HG03432 (cell line): ENCODE measurements around the gene SETD7.

Experiments used
- ATAC-seq: cut with Tn5 transposase; IDR thresholded peaks from one replicate; pipeline ENCODE4 v1.9.1; 2021; ENCODE audit warnings: mild to moderate bottlenecking, moderate library complexity; ENCODE audit not compliant: unreplicated experiment

The SETD7 gene

DNA sequence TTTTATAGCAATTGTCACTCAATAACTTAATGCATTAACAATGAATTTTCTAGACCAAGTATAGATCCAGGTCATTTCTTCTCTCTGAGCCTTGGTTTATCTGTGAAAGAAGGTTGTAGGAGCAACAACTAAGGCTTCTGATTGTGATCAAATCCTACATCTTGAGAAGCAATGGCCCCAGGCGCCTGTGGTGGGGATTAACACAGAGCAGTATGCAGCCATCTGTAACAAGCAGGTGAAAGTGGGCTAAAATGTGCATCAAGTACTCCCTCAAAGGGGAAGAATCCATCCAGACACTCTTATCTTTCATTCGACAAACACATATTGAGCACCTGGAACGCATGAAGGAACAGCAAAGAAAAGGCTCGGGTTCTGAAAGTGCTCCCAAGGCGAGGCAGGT is 19.1 kb upstream of the SETD7 start:
- ATAC-seq, result no peak

DNA sequence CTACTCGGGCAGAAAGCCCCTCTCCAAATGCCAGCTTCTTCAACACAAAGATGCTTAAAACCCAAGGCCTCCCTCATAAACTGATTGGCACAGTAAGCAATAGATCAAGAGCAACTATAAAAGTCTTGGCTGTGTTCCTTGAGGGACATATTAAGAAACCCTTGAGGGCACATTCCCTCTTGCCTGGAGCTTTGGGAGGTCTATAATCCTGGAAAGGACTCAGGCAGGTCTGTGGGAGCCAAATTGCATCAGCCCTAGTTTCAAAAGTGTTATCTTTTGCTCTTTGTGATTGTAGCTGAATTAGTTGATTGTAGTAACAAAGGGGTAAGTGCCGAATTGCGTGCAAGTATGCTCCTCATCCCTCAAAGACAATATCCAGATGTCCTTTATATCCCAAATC is 18.6 kb upstream of the SETD7 start:
- no peak for ATAC-seq

DNA sequence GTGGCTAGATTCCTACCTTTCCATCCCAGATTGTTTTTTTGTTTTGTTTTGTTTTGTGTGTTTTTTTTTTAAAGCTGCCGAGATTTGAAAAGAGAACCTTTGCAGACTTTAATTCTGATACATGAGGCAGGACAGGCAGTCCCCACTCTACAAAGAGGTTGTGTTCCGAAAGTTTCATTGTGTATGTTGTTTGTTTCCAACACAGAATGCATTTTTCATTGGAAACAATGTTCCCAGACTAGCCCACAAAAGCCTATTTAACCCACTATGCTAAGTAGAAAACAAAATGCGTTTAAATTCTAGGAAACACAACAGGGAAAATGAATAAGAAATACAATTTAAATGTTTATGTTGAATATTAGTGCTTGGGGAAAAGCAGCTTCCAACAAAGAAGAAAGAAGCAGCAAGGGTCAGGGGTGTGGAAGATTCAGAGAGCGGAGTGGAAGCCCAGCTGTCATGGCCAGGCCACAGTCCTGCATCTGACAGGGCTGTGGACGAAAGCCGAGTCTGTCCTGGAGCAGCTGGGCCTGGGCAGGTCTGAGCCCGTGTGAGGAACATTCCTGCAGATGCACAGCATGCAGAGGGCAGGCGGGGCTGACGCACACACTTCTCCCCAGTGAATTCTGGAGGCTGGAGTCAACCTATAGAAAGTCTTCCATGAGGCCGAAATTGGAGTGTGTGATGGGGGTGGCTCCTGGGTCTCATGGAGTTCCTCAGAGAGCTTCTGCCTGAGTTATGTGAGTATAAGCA is 12.4 kb upstream of the SETD7 start:
- ATAC-seq, result no peak

DNA sequence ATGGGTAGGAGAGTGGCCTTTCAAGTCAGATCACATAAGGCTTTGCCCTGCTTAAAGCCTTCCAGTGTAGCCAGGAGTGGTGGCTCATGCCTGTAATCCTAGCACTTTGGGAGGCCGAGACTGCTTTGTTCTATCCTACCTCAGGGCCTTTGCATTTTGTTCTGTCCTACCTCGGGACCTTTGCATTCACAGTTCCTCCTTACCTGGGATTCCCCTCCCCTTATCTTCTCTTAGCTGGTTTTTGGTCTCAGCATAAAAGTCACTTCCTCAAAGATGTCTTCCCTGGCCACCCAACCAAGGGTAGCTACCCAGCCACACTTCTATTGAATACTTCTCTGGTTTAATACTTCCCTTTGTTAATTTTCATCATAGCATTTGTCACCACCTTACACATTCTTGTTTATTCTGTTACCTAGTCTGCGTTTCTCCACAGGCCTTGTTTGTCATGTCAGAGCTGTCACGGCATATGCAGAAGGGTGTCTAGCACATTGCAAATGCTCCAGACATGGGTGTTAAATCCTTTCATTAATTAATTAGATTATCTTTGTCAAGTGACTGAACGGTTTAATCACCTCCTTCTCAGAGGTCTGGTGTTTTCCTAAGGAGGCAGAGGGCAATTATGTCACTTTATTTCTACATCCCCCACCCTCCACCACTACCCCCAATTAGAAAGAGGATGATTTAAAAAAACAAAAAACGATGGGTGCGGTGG is 11.3 kb upstream of the SETD7 start:
- no peak for ATAC-seq

DNA sequence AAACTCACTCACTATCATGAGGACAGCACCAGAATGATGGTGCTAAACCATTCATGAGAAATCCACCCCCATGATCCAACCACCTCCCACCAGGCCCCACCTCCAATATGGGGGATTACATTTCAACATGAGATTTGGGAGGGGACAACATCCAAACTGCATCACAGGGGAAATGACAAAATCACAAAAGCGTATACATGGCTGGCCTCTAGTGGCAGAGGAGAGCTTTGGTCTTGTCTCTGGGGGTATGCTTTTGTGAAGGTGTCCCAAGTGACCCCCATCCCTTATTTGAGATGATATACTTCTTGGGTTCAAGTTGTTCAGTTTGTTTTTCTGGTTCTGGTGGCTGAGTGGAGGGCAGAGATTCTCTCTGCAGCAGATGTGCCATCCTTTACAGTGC is 8.5 kb upstream of the SETD7 start:
- no peak for ATAC-seq

DNA sequence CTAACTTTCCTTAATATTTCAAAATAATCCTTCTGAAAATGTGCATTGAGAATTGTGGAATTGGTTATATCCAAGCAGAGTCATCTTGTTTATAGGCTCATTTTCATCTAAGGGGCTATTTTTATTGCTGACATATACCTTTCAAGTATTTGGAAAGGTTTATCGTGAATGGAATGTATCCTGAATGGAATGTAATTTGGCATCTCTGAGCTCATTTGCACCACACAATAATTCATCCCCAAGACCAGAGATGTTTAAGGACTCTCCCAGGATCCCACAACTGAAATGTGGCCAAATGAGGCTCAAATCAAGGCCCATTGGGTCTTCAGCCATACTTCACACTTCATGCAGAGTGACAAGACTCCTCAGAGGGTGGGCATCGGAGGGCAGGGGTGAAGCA is 7.5 kb upstream of the SETD7 start:
- no peak for ATAC-seq

DNA sequence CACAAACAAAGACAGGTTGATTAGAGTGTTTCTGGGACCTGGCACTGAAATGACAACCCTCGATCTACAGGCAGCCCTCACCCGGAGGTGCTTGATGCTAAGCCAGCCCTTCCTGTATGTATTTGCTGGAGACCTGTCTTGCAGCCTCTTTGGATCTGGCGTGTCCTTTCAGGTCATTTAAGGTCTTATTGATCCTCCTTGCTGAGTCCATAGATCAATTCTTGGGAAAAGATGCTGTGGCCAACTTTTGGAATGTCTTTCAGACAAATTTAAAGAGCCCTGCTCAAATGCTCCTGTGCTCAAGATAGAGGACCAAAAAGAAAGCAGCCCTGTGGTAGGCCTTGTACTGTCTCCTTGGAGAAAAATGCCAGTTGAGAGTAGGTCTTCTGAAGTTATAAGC is 6.8 kb upstream of the SETD7 start:
- no peak for ATAC-seq

DNA sequence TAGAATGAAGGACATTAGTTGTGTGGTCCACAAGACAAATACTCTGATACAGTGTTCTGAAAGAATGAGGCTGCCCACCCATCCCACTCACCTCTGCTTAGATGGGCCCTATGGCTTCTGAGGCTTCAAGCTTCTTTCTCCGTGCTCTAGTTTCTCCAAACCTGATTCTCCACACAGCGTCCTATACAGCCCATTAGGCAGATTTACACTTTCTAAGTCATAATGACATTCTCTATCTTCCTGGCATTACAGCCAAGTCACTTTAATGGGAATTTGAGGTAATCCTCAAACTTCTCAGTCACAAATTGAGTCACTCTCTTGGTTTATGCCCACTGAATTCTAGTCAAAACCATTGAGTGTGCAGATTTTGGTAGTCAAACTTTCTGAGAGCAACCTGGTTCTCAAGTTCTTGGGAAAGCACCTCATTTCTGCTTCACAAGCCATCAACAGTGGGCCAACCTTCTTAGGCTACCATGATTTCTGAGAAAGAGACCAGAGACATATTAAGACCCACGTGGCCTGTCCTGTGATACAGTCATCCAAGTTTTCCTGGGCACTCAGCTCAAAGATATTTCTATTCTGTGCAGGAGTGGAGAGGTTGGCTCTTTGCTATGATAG is 6.2 kb upstream of the SETD7 start:
- ATAC-seq, result no peak

DNA sequence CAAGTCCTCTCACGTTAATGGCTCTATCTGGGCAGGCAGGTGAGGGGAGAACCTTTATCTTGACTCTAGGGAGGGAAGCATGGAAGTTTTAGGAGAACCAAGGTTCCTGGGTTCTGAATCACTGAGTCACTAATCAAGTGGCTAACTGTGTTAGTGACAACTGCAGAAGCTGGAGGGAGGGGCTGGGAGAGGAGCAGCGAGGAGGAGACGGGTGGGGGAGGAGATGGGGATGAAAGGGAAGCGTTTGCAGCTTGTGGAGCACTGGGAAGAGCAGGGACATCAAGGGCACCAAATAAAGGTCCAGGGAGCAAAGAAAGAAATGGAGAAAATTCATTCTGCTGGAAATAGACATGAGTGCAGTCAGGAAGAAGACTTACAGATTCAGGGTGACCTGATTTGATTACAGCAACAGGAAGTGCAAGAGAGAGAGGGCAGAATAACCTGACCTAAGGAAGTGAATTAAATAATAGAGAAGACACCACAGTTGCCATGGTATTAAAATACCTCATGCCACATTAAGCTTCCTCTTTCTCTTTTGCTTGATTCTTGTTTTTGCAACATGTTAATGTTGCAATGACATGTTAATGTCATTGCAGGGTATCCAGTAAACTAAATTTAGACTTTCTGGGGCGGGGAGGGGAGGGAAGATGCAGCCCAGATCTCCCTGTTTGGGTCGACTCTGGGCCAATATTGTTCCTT is 4.5 kb upstream of the SETD7 start:
- no peak for ATAC-seq

DNA sequence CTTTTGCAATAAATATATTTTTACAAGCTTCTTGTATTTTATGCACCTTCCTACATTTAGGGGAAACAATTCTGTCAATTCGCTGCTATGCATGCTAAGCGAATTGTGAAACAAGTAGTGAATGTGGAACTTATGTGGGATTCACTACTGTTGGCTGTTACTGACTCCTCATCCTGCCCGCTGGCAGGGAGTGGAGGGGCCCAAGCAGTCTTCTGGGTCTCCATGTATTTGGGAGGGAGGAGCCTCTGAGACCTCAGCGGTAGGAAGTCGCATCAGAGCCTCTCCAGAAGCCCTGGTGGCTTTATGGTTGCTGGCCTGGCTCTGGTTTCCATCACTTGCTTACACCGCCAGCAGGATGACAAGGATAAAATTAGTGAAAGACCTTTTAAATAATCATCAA is 3.7 kb upstream of the SETD7 start:
- ATAC-seq, result no peak

DNA sequence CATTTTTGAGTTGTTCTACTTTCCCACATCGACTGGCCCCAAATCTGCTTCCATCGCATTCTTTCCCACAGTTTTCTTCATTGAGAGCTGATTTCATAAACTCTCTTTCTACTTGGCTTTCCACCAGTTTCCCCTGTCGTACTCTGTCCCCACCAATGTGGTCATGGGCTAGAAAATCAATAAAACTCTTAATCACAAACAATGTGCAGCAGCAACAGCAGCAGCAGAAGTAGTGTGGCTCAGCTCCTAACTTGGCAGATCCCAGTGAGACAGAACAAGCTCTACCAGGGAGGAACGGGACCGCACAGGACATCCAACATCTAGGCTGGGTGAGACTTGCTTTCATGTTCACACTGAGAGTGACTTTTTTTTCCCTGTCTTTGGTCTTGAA is 3.1 kb upstream of the SETD7 start:
- no peak for ATAC-seq

DNA sequence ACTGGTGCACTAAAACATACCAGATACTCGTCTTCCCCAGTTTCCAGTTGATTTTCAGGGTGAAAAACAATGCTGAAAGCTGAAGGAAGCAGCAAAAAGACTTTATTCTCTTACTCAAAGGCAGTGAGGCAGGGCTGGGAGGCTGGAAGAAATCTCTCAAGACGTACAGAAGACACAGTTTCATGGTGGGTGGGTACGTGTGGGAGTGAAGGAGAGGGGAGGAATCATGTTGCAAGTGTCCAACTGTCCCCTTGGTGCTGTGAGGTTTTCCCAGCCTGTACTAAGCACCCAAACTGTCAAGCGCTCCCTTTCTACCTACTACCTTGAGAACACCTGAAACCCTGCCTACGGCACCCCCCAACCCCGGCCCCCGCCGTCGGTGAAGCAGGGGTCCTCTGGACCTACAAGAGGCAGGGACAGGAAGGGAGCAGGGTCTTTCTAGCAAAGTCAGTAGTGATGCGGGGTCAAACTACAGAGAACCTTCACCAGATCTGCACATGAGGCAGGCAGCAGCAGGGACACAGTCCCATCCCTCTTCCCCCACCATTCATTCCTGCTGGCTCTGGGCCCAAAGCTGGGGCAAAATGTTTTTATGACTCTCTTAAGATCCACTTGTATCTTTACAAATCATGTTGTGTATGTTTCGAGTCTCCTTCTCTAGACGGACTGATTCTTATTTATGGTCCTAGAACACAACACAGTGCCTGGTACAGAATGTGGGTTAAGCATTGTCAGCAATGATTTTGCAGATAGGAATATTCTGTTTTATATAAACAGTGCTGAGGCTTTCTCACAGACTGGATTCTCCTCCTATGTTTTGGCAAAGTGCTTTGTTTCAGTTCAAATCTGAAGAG is 2.4 kb upstream of the SETD7 start:
- no peak for ATAC-seq

DNA sequence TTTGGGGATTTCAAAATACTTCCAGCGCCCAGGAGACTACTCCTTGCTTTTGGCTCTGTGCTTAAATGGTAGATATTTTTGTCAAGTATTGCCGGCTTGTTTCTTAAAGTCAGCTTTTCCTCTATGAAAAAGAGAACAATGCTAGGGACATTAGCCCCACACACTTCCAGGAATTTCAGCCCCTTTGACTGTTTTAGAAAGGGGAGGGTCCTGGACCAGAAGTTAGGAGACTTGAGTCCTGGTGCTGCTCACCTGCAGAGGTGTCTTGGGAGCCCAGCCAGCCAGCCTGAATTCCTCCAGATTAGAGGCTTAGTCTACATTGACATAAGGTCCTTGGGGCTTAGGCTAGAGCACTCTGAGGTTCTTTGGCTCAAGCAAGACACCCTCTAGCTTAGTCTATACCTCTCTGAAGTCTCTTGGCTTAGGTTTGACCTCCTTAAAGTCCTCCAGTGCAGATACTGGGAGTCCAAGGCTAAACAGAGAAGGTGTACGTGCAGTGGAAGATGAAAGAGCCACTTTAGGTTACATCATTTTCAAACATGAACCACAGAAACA is 1.6 kb upstream of the SETD7 start:
- no peak for ATAC-seq

DNA sequence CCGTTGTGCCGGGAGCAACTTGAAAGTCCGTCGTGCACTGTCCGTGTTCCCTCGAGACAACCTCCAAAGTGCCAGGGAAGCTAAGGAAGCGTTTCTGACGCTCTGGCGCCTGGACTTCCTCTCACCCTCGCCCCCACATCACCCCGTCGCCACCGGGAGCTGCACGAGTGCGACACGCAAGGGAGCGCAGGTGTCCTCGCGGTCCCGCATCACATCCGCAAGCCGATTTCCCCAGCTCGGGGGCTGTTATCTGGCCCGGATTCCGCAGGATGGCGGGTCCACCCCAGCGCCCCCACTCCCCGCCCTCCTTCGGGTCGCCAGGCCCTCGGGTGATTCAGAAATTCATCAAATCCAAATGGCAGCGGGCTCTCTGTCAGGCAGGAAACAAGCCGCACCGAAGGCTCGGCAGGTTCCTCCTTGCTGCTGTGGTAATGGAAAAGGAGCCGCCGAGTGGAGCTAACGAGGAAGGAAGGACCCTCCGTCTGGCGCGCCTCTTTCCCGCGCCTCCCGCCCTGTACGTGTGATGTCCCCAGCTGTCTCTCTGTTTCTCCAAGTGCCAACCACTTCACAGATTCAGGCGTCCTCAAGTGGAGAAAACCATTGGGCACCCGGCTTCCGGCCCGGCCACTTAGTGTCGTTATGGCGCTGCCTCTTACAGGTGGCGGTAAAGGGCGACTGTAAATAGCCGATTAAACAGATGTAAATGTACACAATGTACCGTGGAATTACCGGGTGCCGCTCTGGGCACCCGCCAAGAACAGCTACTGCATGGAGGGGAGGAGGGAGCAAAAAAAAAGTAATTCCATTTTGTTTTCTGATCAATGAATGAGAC is 921 bp upstream of the SETD7 start:
- ATAC-seq, result peak; percentile 28

DNA sequence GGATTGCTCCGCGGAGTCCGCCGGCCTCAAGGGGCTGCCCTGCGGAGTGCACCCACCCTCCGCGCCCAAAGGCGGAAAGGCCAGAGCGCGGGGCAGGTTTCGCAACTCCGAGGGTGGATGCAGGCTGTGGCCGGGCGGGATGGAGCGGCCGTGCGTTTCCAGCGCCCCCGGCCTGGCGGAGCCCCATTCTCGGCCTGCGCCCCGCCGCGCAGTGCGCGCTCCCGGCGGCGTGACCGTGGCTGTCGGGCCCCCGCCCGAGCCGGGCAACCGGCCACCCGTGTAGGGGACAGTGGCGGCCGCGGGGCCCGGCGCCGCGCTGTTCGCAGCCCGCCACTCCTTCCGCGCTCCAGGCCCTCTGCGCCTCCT is 331 bp downstream of the SETD7 start:
- peak; percentile 31 for ATAC-seq

DNA sequence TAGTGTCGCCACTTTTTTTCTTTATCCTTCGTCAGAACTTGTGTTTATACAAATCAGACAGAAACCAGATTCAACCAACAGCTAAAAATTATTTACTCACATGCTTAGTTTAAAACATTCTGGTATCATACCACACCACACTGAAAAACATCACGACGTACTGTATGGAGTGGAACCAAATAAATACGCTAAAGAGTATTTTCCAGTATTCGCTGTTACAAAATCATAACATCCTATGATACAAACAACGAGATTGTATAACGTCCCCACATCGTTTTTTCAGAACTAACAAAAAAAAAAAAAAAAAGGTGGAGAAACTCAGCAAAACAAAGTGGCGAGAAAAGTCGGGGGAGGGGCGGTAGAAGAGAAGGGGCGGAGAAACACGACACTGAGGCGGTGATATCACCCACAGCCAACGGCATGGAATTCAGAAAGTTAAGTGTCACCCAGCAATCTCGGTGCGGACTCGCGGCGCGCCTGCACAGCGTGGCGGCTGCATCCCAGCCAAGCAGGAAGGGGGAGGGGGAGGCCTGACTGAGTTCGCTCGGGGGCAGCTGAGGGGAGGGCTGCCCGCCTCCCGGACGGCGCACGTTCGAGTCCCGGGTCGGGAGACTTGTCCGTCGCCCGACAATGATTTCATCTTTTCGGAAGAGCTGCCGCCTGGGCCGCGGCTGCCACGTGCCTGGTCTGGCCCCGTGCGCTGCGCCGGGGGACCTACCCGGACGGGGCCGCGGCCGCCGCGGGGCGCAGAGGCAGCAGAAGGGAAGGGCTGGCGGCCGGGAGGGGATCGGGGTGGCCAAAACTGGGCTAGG is 920 bp downstream of the SETD7 start:
- peak; percentile 45 for ATAC-seq

DNA sequence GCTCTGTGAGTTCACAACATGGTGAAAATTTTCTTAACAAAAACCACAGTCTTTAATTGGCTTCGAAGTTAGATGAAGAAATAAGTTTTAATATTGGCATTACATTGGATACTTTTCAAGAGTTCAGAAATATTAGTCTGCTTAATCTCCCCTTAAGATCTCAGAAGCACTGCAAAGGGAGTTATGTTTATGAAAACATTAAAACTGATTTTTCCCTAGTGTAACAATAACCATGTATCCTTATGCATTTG is 1.5 kb downstream of the SETD7 start:
- no peak for ATAC-seq

DNA sequence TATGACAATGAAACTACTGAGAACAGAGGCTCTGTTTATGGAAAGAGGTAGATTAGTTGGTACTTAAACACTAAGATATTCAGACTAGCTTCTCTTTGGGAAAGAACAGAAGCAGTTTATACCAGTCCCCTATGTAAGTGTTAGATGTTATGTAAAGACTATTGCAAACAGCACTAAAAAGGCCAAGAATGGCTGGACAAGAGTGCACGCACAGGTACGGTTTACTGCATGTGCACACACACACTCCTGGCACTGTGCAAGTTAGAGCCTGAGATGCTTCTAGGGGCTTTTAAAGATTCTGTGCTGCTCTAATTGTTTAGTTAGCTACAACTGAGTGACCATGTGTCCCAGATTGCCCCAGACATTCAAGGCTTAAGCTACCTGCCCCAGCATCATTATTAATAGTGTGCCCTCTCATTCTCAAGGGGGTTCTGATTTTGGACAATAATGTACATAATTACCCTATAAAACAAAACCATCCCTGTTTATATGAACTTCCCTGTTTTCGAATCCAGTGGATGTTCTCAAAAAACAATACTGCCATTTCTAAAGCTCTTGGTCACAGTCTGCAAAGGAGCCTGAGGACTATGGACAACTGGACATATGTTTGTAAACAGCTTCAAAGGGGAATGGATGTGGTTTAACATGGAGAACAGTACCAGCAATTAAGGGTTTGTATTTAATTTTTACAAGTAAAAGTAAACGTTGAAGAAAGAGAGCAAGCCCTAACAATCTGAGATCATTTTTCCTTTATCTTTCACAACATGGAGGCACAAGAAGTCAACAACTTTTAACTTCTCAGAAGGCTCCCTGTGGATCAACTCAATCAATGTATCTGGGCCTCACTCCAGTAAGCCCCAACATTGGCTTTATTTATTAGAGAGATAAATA is 2.0 kb downstream of the SETD7 start:
- ATAC-seq, result no peak
